ENCODE data around the gene NOB1.

DNA sequence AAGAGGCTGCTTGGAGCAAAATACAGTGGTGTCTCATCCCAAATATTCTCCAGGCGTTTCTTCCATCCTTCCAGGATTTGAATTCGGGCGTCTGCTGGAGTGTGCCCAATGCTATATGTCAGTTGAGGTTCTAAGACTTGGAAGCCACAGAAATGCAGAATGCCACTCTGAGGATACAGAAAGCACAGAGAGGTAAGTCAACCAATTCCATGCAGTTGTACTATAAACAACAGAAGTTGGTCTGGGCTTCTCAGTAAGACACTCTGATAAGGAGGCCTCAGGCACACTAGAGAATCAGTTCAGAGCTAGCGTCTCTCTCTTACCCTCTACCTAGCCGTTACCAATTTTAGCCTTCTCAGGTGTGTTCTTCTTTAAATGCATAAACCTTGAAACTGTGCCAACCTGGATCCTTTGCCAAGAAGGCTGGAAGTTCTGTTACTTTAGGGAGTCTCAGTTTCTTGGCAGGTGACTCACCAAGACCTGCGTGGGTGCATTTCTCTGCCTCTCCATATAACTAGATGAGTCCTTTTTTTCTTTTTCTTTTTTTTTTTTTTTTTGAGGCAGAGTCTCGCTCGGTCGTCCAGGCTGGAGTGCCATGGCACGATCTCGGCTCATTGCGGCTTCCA lies 43.5 kb downstream of the NOB1 start:
- TF ChIP-seq, protein P1, sequence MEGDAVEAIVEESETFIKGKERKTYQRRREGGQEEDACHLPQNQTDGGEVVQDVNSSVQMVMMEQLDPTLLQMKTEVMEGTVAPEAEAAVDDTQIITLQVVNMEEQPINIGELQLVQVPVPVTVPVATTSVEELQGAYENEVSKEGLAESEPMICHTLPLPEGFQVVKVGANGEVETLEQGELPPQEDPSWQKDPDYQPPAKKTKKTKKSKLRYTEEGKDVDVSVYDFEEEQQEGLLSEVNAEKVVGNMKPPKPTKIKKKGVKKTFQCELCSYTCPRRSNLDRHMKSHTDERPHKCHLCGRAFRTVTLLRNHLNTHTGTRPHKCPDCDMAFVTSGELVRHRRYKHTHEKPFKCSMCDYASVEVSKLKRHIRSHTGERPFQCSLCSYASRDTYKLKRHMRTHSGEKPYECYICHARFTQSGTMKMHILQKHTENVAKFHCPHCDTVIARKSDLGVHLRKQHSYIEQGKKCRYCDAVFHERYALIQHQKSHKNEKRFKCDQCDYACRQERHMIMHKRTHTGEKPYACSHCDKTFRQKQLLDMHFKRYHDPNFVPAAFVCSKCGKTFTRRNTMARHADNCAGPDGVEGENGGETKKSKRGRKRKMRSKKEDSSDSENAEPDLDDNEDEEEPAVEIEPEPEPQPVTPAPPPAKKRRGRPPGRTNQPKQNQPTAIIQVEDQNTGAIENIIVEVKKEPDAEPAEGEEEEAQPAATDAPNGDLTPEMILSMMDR (conservative IDR thresholded peaks at IDR 0.05 in 1 of 2, IDR thresholded peaks at IDR 0.05 in 1 of 2; ENCODE audit: extremely low read depth in 1 of 2, insufficient read depth in 1 of 2, low read depth in 1 of 2, low read length in 2 of 2) = no peak
- no peak for TF ChIP-seq EZH2 (IDR thresholded peaks at IDR 0.05; ENCODE audit: borderline replicate concordance, low read length)

Measured in mammary epithelial cell (primary cell).